IPS-18a (cell line): ENCODE data around the gene MAOA.
A peak's percentile ranks its signal among the peaks of the same experiment; 100 is the strongest.

Experiments
- H3K27ac ChIP-seq: one replicate; pipeline ENCODE4 v1.5.1; 2013; ENCODE audit warnings: low read length
- H3K27me3 ChIP-seq: one replicate; pipeline ENCODE4 v1.6.1; 2013; ENCODE audit warnings: mild to moderate bottlenecking, low read length; ENCODE audit not compliant: control insufficient read depth, insufficient read depth
- H3K36me3 ChIP-seq: one replicate; pipeline ENCODE4 v1.6.1; 2013; ENCODE audit warnings: low read depth, low read length; ENCODE audit not compliant: control insufficient read depth
- H3K4me1 ChIP-seq: one replicate; pipeline ENCODE4 v1.6.1; 2013; ENCODE audit warnings: low read depth, low read length; ENCODE audit not compliant: control insufficient read depth
- H3K4me3 ChIP-seq: one replicate; pipeline ENCODE4 v1.5.1; 2013; ENCODE audit warnings: low read length
- H3K9ac ChIP-seq: one replicate; pipeline ENCODE4 v1.6.1; 2013; ENCODE audit warnings: mild to moderate bottlenecking, low read length, moderate library complexity
- H3K9me3 ChIP-seq: one replicate; pipeline ENCODE4 v1.6.1; 2013; ENCODE audit warnings: low read depth, low read length; ENCODE audit not compliant: control insufficient read depth

MAOA gene

GRCh38 chrX:43641691-43642090, 14.4 kb upstream of the MAOA start:
- H3K27me3 ChIP-seq: no peaks in the 10 kb centered on the region

GRCh38 chrX:43643201-43643600, 12.9 kb upstream of the MAOA start:
- H3K4me1 ChIP-seq: no peaks in the 10 kb centered on the region
- no peaks in the 10 kb centered on the region for H3K36me3 ChIP-seq
- H3K27me3 ChIP-seq: no peaks in the 10 kb centered on the region
- no peak overlapping the region for H3K27ac ChIP-seq
- H3K9ac ChIP-seq: no peak overlapping the region
- no peak overlapping the region for H3K4me3 ChIP-seq
- H3K9me3 ChIP-seq: peaks cover 2% of the 10 kb centered on the region

More at GRCh38 chrX:43641691-43642090, 14.4 kb upstream of the MAOA start:
- Histone ChIP-seq H3K9me3 (peaks cover 2% of the 10 kb centered on the region), H3K4me3 (no peak overlapping the region), H3K27ac (no peak overlapping the region), H3K4me1 (no peaks in the 10 kb centered on the region), H3K9ac (no peak overlapping the region), H3K36me3 (no peaks in the 10 kb centered on the region)

- no peak overlapping the region for H3K4me3 ChIP-seq
- H3K4me1 ChIP-seq: no peaks in the 10 kb centered on the region
- no peak overlapping the region for H3K27ac ChIP-seq
- H3K9ac ChIP-seq: no peak overlapping the region
- peaks cover 2% of the 10 kb centered on the region for H3K9me3 ChIP-seq
- H3K27me3 ChIP-seq: no peaks in the 10 kb centered on the region
- H3K36me3 ChIP-seq: no peaks in the 10 kb centered on the region
Observed at GRCh38 chrX:43643662-43644061, 12.4 kb upstream of the MAOA start.

GRCh38 chrX:43644124-43644701, 11.9 kb upstream of the MAOA start:
- peaks cover 2% of the 10 kb centered on the region for H3K9me3 ChIP-seq
- H3K4me1 ChIP-seq: no peaks in the 10 kb centered on the region
- no peak overlapping the region for H3K9ac ChIP-seq
- H3K4me3 ChIP-seq: no peak overlapping the region
- H3K27ac ChIP-seq: no peak overlapping the region
- no peaks in the 10 kb centered on the region for H3K27me3 ChIP-seq
- H3K36me3 ChIP-seq: no peaks in the 10 kb centered on the region

- Histone ChIP-seq H3K9me3 (peaks cover 2% of the 10 kb centered on the region), H3K36me3 (no peaks in the 10 kb centered on the region), H3K4me1 (no peaks in the 10 kb centered on the region), H3K27ac (no peak overlapping the region), H3K9ac (no peak overlapping the region), H3K4me3 (no peak overlapping the region), H3K27me3 (no peaks in the 10 kb centered on the region)
Observed at GRCh38 chrX:43646800-43647199, 9.3 kb upstream of the MAOA start.

- no peaks in the 10 kb centered on the region for H3K4me1 ChIP-seq
- H3K27ac ChIP-seq: peak overlapping the region; percentile 95
- no peaks in the 10 kb centered on the region for H3K36me3 ChIP-seq
- peak overlapping the region; percentile 87 for H3K9ac ChIP-seq
- H3K4me3 ChIP-seq: peak overlapping the region; percentile 69
- H3K27me3 ChIP-seq: peaks cover 10% of the 10 kb centered on the region
- peaks cover 5% of the 10 kb centered on the region for H3K9me3 ChIP-seq
Observed at GRCh38 chrX:43654431-43655150, 1.5 kb upstream of the MAOA start.

- H3K9me3 ChIP-seq: peaks cover 5% of the 10 kb centered on the region
- no peaks in the 10 kb centered on the region for H3K36me3 ChIP-seq
- no peak overlapping the region for H3K27ac ChIP-seq
- peak overlapping the region; percentile 69 for H3K4me3 ChIP-seq
- H3K9ac ChIP-seq: no peak overlapping the region
- peaks cover 10% of the 10 kb centered on the region for H3K27me3 ChIP-seq
- no peaks in the 10 kb centered on the region for H3K4me1 ChIP-seq
Observed at GRCh38 chrX:43655151-43656004, 721 bp upstream of the MAOA start.

- H3K4me1 ChIP-seq: no peaks in the 10 kb centered on the region
- peaks cover 10% of the 10 kb centered on the region for H3K27me3 ChIP-seq
- no peak overlapping the region for H3K27ac ChIP-seq
- H3K36me3 ChIP-seq: no peaks in the 10 kb centered on the region
- peaks cover 5% of the 10 kb centered on the region for H3K9me3 ChIP-seq
- H3K9ac ChIP-seq: no peak overlapping the region
- no peak overlapping the region for H3K4me3 ChIP-seq
Observed at GRCh38 chrX:43657671-43658070, 1.6 kb downstream of the MAOA start.

GRCh38 chrX:43661521-43662240, 5.6 kb downstream of the MAOA start:
- Histone ChIP-seq H3K36me3 (no peaks in the 10 kb centered on the region), H3K27me3 (no peaks in the 10 kb centered on the region), H3K9ac (no peak overlapping the region), H3K27ac (no peak overlapping the region), H3K4me3 (no peak overlapping the region), H3K9me3 (peaks cover 3% of the 10 kb centered on the region), H3K4me1 (no peaks in the 10 kb centered on the region)

- no peak overlapping the region for H3K4me3 ChIP-seq
Observed at GRCh38 chrX:43663173-43663572, 7.1 kb downstream of the MAOA start.

GRCh38 chrX:43664258-43664657, 8.2 kb downstream of the MAOA start:
- H3K27me3 ChIP-seq: no peaks in the 10 kb centered on the region
- no peaks in the 10 kb centered on the region for H3K4me1 ChIP-seq
- H3K27ac ChIP-seq: no peak overlapping the region
- no peak overlapping the region for H3K9ac ChIP-seq
- H3K9me3 ChIP-seq: peaks cover 7% of the 10 kb centered on the region
- H3K36me3 ChIP-seq: no peaks in the 10 kb centered on the region
- H3K4me3 ChIP-seq: no peak overlapping the region

More at GRCh38 chrX:43663173-43663572, 7.1 kb downstream of the MAOA start:
- Histone ChIP-seq H3K27ac (no peak overlapping the region), H3K4me1 (no peaks in the 10 kb centered on the region), H3K9me3 (peaks cover 7% of the 10 kb centered on the region), H3K36me3 (no peaks in the 10 kb centered on the region), H3K9ac (no peak overlapping the region), H3K27me3 (no peaks in the 10 kb centered on the region)
